H9 (cell line): ENCODE measurements around the gene ITGAE. TPM values are rescaled to one million over a fixed set of nuclear protein-coding genes. Genes with fewer than 3 reads are reported as not detected.

ENCODE experiments used
- DNase-seq: peaks from one replicate; pipeline ENCODE4 v3.0.0-alpha.2; 2017
- H2AFZ ChIP-seq: one replicate; pipeline ENCODE4 v1.6.1; 2013; ENCODE audit warnings: mild to moderate bottlenecking, low read length, control low read depth, moderate library complexity
- H2AK5ac ChIP-seq: 2 replicates; pipeline ENCODE4 v1.6.1; 2013; ENCODE audit warnings: low read length, control low read depth, mixed read lengths; ENCODE audit not compliant: insufficient read length
- H2BK120ac ChIP-seq: one replicate; pipeline ENCODE4 v1.6.1; 2013; ENCODE audit warnings: low read depth, mild to moderate bottlenecking, low read length, control low read depth, inconsistent platforms; ENCODE audit not compliant: poor library complexity, severe bottlenecking
- H2BK12ac ChIP-seq: 2 replicates; pipeline ENCODE4 v1.6.1; 2013; ENCODE audit warnings: low read length, control low read depth, mixed read lengths, low read depth; ENCODE audit not compliant: insufficient read length
- H2BK15ac ChIP-seq: 2 replicates; pipeline ENCODE4 v1.6.1; 2013; ENCODE audit warnings: low read depth, low read length, control low read depth
- H2BK20ac ChIP-seq: one replicate; pipeline ENCODE4 v1.6.1; 2013; ENCODE audit warnings: low read depth, mild to moderate bottlenecking, low read length, control low read depth, inconsistent platforms; ENCODE audit not compliant: poor library complexity, severe bottlenecking
- H2BK5ac ChIP-seq: 2 replicates; pipeline ENCODE4 v1.6.1; 2013; ENCODE audit warnings: low read length, control low read depth, mixed read lengths; ENCODE audit not compliant: insufficient read length
- H3K14ac ChIP-seq: 2 replicates; pipeline ENCODE4 v1.6.1; 2013; ENCODE audit warnings: low read length, control low read depth; ENCODE audit not compliant: insufficient read depth
- H3K18ac ChIP-seq: 2 replicates; pipeline ENCODE4 v1.6.1; 2013; ENCODE audit warnings: low read depth, mild to moderate bottlenecking, mixed read lengths, low read length, control low read depth; ENCODE audit not compliant: insufficient read length
- H3K23ac ChIP-seq: 2 replicates; pipeline ENCODE4 v1.6.1; 2013; ENCODE audit warnings: low read length, control low read depth, mixed read lengths, low read depth; ENCODE audit not compliant: insufficient read length
- H3K23me2 ChIP-seq: 2 replicates; pipeline ENCODE4 v1.6.1; 2013; ENCODE audit warnings: low read depth, mild to moderate bottlenecking, mixed read lengths, low read length, control low read depth; ENCODE audit not compliant: insufficient read length, poor library complexity, severe bottlenecking
- H3K27ac ChIP-seq: 2 replicates; pipeline ENCODE4 v1.5.1; 2013; ENCODE audit warnings: low read length, control low read depth, mixed read lengths, low read depth; ENCODE audit not compliant: insufficient read length
- H3K27me3 ChIP-seq: 2 replicates; pipeline ENCODE4 v1.6.1; 2013; ENCODE audit warnings: low read length, control low read depth, inconsistent platforms; ENCODE audit not compliant: insufficient read depth
- H3K4ac ChIP-seq: 2 replicates; pipeline ENCODE4 v1.6.1; 2013; ENCODE audit warnings: low read depth, mild to moderate bottlenecking, control low read depth, inconsistent platforms, low read length, moderate library complexity
- H3K4me1 ChIP-seq: 2 replicates; pipeline ENCODE4 v1.6.1; 2013; ENCODE audit warnings: low read length, control low read depth, inconsistent platforms; ENCODE audit not compliant: insufficient read depth
- H3K4me2 ChIP-seq: 2 replicates; pipeline ENCODE4 v1.6.1; 2013; ENCODE audit warnings: low read length, control low read depth, mixed read lengths; ENCODE audit not compliant: insufficient read length, insufficient read depth
- H3K56ac ChIP-seq: 2 replicates; pipeline ENCODE4 v1.6.1; 2013; ENCODE audit warnings: low read depth, mild to moderate bottlenecking, mixed read lengths, low read length, control low read depth; ENCODE audit not compliant: insufficient read length
- H3K79me1 ChIP-seq: 2 replicates; pipeline ENCODE4 v1.6.1; 2013; ENCODE audit warnings: low read depth, mild to moderate bottlenecking, moderate library complexity, low read length, control low read depth, inconsistent platforms; ENCODE audit not compliant: insufficient read depth, poor library complexity, severe bottlenecking
- H3K79me2 ChIP-seq: 2 replicates; pipeline ENCODE4 v1.6.1; 2013; ENCODE audit warnings: low read length, control low read depth, inconsistent platforms; ENCODE audit not compliant: insufficient read depth
- H3K9ac ChIP-seq: 2 replicates; pipeline ENCODE4 v1.6.1; 2013; ENCODE audit warnings: low read length, control low read depth, mixed read lengths; ENCODE audit not compliant: insufficient read length; ENCODE audit errors: extremely low read depth
- H3K9me3 ChIP-seq: one replicate; pipeline ENCODE4 v1.6.1; 2013; ENCODE audit warnings: low read depth, low read length, inconsistent platforms; ENCODE audit not compliant: control insufficient read depth
- H3T11ph ChIP-seq: one replicate; pipeline ENCODE4 v1.6.1; 2013; ENCODE audit warnings: mild to moderate bottlenecking, low read length, control low read depth, inconsistent platforms
- H4K20me1 ChIP-seq: one replicate; pipeline ENCODE4 v1.6.1; 2013; ENCODE audit not compliant: control insufficient read depth, insufficient read length, insufficient read depth
- H4K5ac ChIP-seq: 2 replicates; pipeline ENCODE4 v1.6.1; 2013; ENCODE audit warnings: low read depth, mild to moderate bottlenecking, mixed read lengths, low read length, control low read depth; ENCODE audit not compliant: insufficient read length
- H4K8ac ChIP-seq: replicated peaks from 2 replicates; pipeline ENCODE4 v1.6.1; 2013; ENCODE audit warnings: low read length, control low read depth, mixed read lengths, low read depth; ENCODE audit not compliant: insufficient read length
- H4K91ac ChIP-seq: 2 replicates; pipeline ENCODE4 v1.6.1; 2013; ENCODE audit warnings: low read depth, mild to moderate bottlenecking, moderate library complexity, mixed read lengths, low read length, control low read depth; ENCODE audit not compliant: insufficient read length
- H3K27ac Mint-ChIP-seq, 3 experiments: 2 replicates in 2 of 3; 3 replicates in 1 of 3; pipeline ENCODE4 v1.8.0; 2020 to 2021; ENCODE audit warnings: mixed read lengths in 3 of 3, mild to moderate bottlenecking in 1 of 3, moderate library complexity in 1 of 3
- H3K27me3 Mint-ChIP-seq: 2 replicates; pipeline ENCODE4 v1.8.0; 2021; ENCODE audit warnings: low read depth, mild to moderate bottlenecking, moderate library complexity, mixed read lengths
- H3K36me3 Mint-ChIP-seq, 3 experiments: 2 replicates in 2 of 3; 3 replicates in 1 of 3; pipeline ENCODE4 v1.8.0; 2020 to 2021; ENCODE audit warnings: low read depth in 3 of 3, mixed read lengths in 3 of 3; ENCODE audit not compliant: insufficient read depth in 1 of 3
- H3K4me1 Mint-ChIP-seq, 2 experiments: 2 replicates each; pipeline ENCODE4 v1.8.0; 2020; ENCODE audit warnings: mixed read lengths in 2 of 2
- H3K4me3 Mint-ChIP-seq, 2 experiments: 2 replicates in 1 of 2; 3 replicates in 1 of 2; pipeline ENCODE4 v1.8.0; 2020 to 2021; ENCODE audit warnings: mild to moderate bottlenecking in 2 of 2, mixed read lengths in 2 of 2, moderate library complexity in 1 of 2
- H3K9me3 Mint-ChIP-seq, 2 experiments: 2 replicates in 1 of 2; 3 replicates in 1 of 2; pipeline ENCODE4 v1.8.0; 2020; ENCODE audit warnings: mild to moderate bottlenecking in 2 of 2, mixed read lengths in 2 of 2, moderate library complexity in 1 of 2
- WGBS: extraction: QIAGEN DNeasy Blood & Tissue Kit; methylation state at CpG from one replicate; pipeline ENCODE4 v1.1.7; 2013; ENCODE audit warnings: missing lambda C conversion rate, low lambda C conversion rate, mixed read lengths; ENCODE audit not compliant: insufficient read length; ENCODE audit errors: extremely low coverage; 5-methylcytosine and 5-hydroxymethylcytosine counted together
- total RNA-seq: library from RNA; stranded (reverse); gene quantifications from 2 replicates; pipeline ENCODE4 v1.2.1, GENCODE V29; 2021
- TF ChIP-seq, protein P1 (sequence below): fragments of 200-600 bp; sonication (generic); conservative IDR thresholded peaks from 3 replicates; pipeline ENCODE4 v1.8.0; 2021; ENCODE audit warnings: antibody characterized with exemption, mild to moderate bottlenecking

Gene ITGAE
- total RNA-seq, 1 experiment from 2014 or later: 23.5 TPM

DNA sequence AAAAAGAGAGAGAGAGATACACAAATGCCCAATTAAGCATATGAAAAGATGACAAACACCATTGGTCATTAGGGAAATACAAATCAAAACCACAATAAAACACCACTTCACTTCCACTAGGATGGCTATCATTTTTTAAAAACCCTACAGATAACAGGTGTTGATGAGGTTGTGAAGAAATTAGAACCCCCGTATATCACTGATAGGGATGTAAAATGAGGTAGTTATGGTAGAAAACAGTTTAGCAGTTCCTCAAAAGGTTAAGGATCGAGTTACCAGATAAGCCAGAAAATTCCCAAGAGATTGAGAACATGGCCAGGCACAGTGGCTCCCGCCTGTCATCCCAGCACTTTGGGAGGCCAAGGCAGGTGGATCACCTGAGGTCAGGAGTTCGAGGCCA lies 107.8 kb downstream of the ITGAE start:
- H3K27me3 Mint-ChIP-seq: peaks cover 39% of the 10 kb centered on the region
- H3K36me3 Mint-ChIP-seq: peaks cover 0 to 4% (median 0%) of the 10 kb centered on the region in 3 experiments; a peak in 1 of 7 replicates

More for the DNA sequence above, 107.8 kb downstream of the ITGAE start:
- DNase-seq: no peak
- no peaks in the 10 kb centered on the region for H3K9me3 ChIP-seq
- H4K20me1 ChIP-seq: peaks cover 3% of the 10 kb centered on the region
- H3K23ac ChIP-seq: no peak overlapping the region
- no peaks in the 10 kb centered on the region for H3K4me1 ChIP-seq
- no peak overlapping the region for H3K27ac ChIP-seq
- no peak overlapping the region for H2BK15ac ChIP-seq
- no peak overlapping the region for H3K9ac ChIP-seq
- Mint-ChIP-seq H3K4me1 (peaks cover 5 to 18% of the 10 kb centered on the region in 2 experiments), H3K9me3 (no peaks in the 10 kb centered on the region; a peak in 2 of 5 replicates), H3K27ac (no peak overlapping the region), H3K4me3 (no peak overlapping the region)
- H3K79me2 ChIP-seq: no peaks in the 10 kb centered on the region
- no peak overlapping the region for H3K18ac ChIP-seq
- H3T11ph ChIP-seq: no peak overlapping the region
- H2BK120ac ChIP-seq: no peak overlapping the region
- H3K23me2 ChIP-seq: peaks cover 4% of the 10 kb centered on the region
- H3K4ac ChIP-seq: no peak overlapping the region
- H2BK12ac ChIP-seq: no peak overlapping the region
- H2BK5ac ChIP-seq: no peak overlapping the region
- H2AK5ac ChIP-seq: no peak overlapping the region
- H4K8ac ChIP-seq: no peak overlapping the region
- H3K79me1 ChIP-seq: no peaks in the 10 kb centered on the region
- H4K5ac ChIP-seq: no peak overlapping the region
- TF ChIP-seq, protein P1, sequence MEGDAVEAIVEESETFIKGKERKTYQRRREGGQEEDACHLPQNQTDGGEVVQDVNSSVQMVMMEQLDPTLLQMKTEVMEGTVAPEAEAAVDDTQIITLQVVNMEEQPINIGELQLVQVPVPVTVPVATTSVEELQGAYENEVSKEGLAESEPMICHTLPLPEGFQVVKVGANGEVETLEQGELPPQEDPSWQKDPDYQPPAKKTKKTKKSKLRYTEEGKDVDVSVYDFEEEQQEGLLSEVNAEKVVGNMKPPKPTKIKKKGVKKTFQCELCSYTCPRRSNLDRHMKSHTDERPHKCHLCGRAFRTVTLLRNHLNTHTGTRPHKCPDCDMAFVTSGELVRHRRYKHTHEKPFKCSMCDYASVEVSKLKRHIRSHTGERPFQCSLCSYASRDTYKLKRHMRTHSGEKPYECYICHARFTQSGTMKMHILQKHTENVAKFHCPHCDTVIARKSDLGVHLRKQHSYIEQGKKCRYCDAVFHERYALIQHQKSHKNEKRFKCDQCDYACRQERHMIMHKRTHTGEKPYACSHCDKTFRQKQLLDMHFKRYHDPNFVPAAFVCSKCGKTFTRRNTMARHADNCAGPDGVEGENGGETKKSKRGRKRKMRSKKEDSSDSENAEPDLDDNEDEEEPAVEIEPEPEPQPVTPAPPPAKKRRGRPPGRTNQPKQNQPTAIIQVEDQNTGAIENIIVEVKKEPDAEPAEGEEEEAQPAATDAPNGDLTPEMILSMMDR: no peak
- no peaks in the 10 kb centered on the region for H3K27me3 ChIP-seq
- H4K91ac ChIP-seq: no peak overlapping the region
- no peak overlapping the region for H3K4me2 ChIP-seq
- no CpG with 5 or more reads among the region's 4 CpGs for WGBS
- H3K14ac ChIP-seq: no peak overlapping the region
- no peak overlapping the region for H3K56ac ChIP-seq
- H2BK20ac ChIP-seq: no peak overlapping the region
- H2AFZ ChIP-seq: no peak overlapping the region
